Stimulated activated CD4-positive, alpha-beta T cell treated with anti-CD3 and anti-CD28 coated beads, Interleukin-2, amount 100 ng/mL, for 4 hours (primary cell): ENCODE results near the gene ZNF544.
"Not testable (repeated sequence)": the region's sequence is repeated elsewhere in the genome, so short reads cannot be mapped to it uniquely, and the experiment has no call there.

Experiments used
- DNase-seq: peaks from one replicate; pipeline ENCODE4 v3.0.0-alpha.2; 2020; ENCODE audit warnings: low read depth

ZNF544 gene

DNA sequence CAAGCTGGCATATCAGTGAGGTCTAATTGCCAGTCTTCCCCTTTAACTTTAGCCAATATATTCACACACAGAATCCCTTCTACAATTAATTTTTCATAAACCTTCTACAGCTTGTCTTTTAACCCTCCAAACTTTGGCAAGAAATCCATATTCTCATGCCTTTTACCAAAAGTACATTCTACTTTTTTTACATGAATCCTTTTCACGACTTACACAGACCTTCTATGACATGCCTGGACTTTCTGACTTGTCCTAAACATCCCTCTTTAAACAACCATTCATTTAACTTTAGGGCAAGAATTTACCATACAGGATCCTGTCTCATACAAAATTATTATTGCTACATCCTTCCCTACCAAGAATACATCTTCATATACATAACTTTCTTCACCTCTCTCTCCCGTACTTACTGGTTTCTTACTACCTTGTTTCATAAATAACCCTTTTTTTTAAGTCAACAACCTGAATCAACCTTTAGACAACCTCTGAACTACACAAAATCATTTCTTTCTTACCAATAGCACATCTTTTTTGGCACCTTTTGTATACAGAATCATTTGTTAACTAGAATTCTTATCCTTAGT lies 23.5 kb downstream of the ZNF544 start:
- DNase-seq = no peak

DNA sequence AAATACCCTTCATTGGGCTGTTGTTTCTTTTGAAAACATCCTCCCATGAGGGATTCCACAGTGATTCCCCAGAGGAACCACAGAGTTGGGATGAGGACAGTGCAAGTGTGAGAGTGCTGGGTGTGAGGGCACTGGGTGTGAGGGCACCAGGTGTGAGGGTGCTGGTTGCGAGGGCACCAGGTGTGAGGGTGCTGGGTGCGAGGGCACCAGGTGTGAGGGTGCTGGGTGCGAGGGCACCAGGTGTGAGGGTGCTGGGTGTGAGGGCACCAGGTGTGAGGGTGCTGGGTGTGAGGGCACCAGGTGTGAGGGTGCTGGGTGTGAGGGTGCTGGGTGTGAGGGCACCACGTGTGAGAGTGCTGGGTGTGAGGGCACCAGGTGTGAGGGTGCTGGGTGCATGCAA lies 29.5 kb downstream of the ZNF544 start:
- DNase-seq = not testable (repeated sequence)

DNA sequence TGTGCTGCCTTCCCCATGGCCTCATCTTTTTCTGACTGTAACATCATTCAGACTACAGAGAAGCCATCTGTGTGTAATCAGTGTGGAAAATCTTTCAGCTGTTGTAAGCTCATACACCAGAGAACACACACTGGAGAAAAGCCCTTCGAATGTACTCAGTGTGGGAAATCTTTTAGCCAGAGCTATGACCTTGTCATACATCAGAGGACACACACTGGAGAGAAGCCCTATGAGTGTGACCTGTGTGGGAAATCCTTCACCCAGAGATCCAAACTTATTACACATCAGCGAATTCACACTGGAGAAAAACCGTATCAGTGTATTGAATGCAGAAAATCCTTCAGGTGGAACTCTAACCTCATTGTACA lies 32.9 kb downstream of the ZNF544 start:
- no peak for DNase-seq

DNA sequence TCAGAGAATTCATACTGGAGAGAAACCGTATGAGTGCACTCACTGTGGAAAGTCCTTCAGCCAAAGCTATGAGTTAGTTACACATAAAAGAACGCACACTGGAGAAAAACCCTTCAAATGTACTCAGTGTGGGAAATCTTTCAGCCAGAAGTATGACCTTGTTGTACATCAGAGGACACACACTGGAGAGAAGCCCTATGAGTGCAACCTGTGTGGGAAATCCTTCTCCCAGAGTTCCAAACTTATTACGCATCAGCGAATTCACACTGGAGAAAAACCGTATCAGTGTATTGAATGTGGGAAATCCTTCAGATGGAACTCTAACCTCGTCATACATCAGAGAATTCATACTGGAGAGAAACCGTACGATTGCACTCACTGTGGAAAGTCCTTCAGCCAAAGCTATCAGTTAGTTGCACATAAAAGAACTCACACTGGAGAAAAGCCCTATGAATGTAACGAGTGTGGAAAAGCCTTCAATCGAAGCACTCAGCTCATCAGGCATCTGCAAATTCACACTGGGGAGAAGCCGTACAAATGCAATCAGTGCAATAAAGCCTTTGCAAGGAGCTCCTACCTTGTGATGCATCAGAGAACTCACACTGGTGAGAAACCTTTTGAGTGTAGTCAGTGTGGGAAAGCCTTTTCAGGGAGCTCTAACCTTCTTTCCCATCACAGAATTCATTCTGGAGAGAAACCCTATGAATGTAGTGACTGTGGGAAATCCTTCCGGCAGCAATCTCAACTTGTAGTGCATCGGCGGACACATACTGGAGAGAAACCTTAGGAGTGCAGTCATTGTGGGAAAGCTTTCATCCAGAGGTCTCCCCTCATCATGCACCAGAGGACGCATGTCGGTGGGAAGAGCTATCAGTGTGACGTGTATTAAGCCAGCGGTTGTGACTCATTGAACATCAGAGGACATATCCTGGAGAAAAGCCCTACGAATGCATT lies 33.5 kb downstream of the ZNF544 start:
- no peak for DNase-seq

DNA sequence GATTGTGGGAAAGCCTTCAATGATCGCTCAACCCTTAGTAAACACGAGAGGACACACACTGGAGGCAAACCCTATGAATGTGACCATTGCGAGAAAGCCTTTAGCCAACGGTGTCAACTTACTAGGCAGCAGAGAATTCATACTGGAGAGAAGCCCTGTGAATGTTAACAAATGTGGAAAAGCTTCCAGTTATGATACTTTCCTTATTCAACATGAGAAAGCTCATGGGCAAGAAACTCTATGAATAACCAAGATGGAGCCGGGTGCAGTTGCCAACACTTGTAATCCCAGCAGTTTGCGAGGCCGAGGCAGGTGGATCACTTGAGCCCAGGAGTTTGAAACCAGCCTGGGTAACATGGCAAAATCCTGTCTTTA lies 34.2 kb downstream of the ZNF544 start:
- no peak for DNase-seq

DNA sequence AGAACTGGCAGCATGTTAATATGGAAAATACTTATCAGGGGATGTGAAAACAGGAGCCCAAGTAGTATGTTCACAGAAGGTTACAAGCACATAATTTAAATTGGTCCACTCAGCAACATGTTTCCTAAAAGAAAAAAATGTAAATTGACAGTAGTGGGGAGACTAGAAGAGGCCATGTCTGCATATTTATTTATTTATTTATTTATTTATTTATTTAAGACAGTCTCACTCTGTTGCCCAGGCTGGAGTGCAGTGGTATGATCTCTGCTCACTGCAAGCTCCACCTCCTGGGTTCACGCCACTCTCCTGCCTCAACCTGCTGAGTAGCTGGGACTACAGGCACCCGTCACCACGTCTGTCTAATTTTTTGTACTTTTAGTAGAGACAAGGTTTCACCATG lies 36.4 kb downstream of the ZNF544 start:
- no peak for DNase-seq

DNA sequence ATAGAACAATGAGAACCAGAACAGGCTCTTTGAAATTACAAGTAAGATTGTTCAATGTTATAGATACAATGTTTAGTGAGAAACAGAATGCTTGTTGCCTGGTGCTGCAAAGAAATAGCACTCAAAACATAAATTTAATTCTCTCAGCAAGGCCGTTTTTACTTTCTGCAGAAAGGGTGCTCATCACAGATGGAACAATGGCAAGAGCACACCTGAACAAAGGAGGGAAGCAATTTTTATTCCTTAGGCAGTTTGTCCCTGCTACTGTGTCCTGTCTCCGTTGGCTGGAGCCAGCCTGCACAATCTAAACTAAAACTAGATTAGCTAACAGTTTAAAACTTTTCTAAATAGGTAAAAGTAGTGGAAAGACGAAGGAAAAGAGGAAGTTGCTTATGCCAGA lies 39.6 kb downstream of the ZNF544 start:
- no peak for DNase-seq

DNA sequence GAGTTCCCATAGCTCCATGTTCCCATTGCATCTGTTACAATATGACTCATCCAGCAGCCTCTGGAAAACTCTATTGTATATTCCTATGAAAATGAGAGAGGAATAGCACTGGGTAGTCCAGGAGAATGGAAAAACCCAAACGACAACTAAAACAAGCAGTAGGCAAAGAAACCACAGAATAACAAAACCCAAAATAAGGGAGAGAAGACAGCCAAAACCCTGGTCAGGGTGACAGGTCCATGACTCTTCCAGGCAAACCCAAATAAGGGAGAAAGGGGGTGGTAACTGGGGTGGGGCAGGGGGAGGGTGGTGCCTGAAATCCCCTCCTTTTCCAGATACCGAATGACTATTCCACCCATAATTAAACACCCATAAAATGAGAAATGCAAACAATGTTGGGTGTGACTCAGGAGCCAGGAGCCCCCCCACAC lies 46.1 kb downstream of the ZNF544 start:
- DNase-seq = no peak

DNA sequence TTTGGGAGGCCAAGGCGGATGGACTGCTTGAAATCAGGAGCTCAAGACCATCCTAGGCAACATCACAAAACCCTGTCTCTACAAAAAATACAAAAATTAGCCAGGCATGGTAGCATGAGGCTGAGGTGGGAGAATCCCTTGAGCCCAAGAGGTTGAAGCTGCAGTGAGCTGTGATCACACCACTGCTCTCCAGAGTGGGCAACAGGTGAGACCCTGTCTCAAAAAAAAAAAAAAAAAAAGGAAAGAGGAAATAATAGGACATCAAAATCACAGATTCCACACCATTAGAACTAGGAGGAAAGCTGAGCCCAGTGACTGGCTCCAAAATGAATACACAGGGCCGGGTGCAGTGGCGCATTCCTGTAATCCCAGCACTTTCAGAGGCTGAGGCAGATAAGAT lies 46.9 kb downstream of the ZNF544 start:
- DNase-seq = no peak

DNA sequence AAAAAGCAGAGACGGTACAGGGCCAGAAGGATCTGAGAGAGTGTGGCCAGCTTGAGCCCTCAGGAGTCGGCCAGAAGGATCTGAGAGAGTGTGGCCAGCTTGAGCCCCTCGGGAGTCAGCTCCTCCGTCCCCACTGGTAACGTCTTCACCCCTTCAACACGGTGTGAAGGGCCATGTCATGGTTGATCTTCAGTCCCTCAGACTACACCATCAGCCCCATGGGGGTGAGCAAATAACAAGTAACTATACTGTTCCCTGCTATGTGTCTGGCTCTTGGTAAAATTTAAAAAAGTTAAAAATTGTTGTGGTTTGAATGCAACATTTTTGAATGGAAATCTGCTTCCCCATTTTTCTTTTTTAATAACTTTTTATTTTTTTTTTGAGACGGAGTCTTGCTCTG lies 48.5 kb downstream of the ZNF544 start:
- DNase-seq = no peak

DNA sequence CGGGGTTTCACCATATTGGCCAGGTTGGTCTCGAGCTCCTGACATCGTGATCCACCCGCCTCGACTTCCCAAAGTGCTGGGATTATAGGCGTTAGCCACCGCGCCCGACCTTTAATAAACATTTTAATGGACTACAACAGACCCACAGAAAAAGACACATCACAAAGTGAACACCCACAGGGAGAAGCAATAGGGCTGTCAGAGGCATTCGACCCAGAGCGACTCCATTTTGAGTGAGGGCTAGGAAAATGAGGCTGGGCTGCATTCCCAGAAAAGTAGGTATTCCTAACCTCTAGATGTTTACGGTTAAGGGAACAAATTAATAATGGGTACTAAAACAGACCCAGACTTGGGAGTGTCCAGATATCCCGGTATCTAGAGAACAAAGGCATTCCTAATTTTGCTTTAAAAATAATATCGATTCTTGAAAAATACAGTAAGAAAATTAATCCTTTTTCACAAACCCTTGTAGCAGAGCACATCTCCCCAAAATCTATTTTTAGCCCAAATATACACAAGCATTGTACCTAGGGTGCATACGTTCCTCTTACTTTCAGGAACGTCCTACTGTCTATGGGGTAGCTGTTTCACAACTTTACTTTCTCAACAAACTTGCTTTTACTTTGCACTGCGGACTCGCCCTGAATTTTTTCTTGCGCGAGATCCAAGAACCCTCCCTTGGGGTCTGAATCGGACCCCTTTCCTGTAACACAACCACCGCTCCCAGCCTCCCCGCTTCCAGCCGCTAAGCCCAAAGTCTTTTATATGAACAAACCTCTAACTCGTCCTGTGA lies 49.2 kb downstream of the ZNF544 start:
- DNase-seq = no peak

DNA sequence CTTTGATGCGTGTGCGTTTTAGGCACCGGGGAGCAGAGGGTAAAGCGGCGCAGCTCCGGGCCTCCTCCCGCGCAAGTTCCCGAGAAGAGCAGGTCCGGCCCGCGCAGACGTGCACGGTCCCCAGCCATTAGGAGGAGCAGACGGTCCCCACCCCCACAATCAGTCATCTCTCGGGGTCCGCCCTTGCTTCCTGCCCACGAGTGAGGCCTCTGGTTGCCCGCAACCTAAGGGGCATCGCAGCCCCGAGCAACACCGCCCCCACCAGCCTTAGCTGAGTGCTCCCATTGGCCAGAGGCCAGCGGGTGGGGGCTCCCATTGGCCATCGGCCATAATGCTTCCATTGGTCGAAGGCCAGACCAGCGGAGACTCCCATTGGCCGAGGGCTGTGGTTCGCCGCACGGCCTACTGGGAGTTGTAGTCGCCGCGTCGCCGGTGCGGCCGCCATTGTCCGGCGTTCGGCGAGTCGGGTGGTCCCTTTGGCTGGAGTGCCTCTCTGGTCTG lies 49.9 kb downstream of the ZNF544 start, which contains the start of gene ZNF8:
TSS of gene ZNF8 (plus strand) at position 415 of the 501 bp plus-strand sequence. CDS start 127 bp downstream, outside the sequence.
- DNase-seq = peak; percentile 95

DNA sequence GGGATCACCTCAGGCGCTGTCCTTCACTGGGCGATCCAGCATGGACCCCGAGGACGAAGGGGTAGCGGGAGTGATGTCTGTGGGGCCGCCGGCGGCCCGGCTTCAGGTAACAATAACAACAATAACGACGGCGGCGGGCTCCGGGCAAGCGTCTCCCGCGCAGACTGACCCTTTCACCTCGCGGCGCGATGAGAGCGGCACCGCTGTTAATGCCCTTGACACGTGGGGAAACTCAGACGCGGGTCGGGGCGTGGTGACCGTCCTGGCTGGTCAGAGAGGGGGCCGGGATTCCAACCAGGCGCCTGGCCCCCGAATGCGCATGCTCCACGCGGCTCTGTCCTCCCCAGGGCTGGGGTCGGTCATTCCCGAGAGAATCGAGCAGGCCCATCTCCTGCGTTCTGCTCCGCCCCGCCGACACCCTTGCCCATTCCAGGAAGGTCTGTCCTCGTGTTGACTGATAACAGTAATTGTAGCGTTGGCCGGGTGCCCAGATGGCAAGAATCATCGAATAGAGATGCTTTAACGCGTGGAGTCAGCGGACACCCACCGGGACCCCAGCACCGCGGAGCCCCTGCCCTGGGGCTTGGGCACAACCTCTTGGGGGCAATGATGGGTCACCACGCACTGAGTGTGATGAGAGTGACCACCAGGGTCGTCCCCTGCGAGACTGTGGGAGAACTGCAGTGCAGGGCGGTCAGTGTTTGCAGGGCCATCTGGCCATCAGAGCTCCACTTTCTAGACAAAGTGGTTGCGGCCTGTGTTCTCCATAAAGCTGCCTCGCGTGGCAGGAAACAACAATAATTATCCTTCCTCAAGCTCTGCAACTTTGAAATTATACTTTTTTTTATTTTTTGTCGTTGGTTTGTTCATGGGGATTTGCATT lies 50.6 kb downstream of the ZNF544 start:
- peak; percentile 13 for DNase-seq

DNA sequence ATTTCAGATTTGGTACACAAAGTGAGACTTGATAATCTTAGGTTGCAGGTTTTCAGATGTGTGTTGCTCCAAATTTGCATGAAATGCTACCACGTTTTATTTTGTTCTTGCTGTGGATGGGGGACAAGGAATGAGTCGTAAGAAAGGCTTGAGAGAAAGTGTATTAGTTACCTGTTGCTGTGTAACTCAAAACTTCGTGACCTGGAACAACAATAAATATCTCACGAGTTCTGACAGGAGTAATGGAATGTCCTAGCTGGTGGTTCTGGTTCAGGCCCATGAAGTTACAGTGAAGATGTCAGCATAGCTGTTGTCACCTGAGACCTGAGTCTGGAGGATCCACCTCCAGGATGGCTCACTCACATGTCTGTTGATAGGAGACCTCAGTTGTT lies 51.2 kb downstream of the ZNF544 start:
- DNase-seq = no peak

DNA sequence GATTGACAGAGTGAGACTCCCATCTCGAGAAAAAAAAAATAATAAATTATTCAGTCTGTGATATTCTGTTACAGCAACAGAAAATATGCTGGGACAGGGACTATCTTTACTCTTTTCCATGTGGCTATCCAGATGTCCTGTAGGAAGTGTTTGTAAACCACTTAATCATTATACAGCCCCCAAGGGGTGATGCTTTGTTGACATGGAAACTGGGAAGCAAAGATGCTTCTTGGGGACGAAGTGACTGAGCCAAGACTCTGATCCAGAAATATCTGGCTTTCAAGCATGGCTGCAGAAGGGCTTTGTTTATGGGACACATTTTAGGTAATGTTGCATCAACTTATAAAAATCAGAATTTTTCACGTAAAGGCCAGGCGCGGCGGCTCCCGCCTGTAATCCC lies 55.5 kb downstream of the ZNF544 start:
- no peak for DNase-seq

DNA sequence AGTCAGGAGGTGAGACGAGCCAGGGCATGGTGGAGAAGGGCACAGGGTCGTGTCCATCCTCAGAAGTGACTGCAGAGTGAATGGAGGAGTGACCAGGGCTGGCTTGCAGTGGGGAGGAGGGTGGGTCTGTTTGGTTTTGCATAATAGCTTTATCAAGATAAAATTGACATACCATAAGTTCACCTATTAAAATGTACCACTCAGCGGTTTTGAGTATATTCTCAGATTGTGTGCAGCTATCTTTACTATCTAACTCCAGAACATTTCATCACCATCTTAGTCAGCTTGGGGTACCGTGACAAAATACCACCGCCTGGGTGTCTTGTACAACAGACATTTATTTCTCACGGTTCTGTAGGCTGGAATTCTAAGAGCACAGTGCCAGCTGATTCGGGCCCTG lies 63.2 kb downstream of the ZNF544 start:
- no peak for DNase-seq

DNA sequence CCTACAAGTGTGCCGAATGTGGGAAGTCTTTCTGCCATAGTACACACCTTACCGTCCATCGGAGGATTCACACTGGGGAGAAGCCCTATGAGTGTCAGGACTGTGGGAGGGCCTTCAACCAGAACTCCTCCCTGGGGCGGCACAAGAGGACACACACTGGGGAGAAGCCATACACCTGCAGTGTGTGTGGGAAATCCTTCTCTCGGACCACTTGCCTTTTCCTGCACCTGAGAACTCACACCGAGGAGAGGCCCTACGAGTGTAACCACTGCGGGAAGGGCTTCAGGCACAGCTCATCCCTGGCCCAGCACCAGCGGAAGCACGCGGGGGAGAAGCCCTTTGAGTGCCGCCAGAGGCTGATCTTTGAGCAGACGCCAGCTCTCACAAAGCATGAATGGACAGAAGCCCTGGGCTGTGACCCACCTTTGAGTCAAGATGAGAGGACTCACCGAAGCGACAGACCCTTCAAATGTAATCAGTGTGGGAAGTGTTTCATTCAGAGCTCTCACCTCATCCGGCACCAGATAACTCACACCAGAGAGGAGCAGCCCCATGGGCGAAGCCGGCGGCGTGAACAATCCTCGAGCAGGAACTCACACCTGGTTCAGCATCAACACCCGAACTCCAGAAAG lies 66.1 kb downstream of the ZNF544 start:
- DNase-seq = no peak

DNA sequence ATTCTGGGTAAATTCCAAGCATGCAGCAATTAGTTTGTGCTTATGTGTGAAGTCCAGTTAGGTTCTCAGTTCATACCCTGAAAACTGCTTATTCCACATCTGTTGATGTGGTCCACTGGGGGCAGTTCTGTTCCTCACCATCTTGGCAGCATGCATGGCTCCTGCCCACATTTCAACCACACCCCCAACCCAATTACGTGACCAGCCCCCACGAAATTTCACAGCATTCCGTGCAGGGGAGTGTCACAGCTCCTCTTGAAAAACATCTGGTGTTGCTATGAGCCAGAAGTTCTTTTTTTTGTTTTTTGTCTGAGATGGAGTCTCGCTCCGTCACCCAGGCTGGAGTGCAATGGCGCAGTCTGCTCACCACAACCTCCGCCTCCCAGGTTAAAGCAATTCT lies 67.4 kb downstream of the ZNF544 start:
- DNase-seq = no peak

DNA sequence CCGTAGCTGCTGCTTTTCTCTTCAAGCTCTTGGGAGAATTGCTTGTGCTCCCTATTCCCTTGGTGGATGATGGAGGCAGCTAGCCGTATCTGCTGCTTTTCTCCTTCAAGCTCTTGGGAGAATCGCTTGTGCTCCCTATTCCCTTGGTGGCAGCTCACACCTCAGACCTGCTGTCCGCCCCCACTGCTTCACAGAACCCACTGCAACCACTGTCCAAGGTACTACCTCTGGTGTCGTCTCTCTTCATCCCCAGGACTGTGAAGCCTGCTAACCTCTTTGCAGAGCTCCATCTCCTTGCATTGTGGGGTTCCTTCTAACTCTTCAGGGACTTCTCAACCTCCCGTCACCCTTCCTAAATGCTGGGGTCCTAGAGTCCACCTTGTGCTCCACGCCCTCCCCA lies 71.9 kb downstream of the ZNF544 start:
- DNase-seq = no peak

DNA sequence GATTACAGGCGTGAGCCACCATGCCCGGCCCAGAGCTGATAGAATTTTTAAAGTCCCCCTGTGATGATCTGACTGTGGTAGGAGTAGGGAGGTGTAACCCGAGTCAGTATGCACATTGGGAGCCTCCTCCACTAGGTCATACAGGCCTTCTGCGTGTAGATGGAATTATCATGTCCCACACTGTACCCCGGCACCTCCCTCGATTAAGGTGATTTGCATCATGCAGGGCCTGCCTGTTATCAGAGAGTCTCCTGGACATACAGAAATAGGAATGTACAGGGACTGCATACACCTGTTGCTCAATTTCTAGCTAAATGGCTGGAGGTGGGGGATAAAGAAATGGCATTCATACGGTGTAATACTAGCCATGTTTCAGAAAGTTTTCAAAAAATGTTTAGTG lies 75.5 kb downstream of the ZNF544 start:
- no peak for DNase-seq

DNA sequence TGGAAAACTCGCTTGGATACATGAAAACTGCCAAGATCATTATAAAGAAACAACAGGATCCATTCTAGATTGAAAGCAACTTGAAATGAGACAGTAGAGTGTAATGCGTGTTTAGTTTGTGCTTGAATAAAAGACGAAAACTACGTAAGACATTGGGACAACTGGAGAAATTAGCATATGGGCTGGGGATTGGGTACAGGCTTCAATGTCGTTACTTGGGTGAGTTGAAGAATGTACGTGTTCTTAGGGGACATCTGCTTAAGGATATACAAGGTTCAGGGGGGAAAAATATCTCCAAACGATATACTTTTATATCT lies 76.0 kb downstream of the ZNF544 start:
- no peak for DNase-seq
